HepG2 (cell line): ENCODE measurements around the gene SYT9. TPM values are rescaled to one million over a fixed set of nuclear protein-coding genes. Genes with fewer than 3 reads are reported as not detected.

Experiments used
- ATAC-seq: fragments of 200-7000 bp; cut with Tn5 transposase; 3 replicates; pipeline ENCODE4 v1.9.1; 2020; ENCODE audit warnings: mild to moderate bottlenecking, moderate library complexity
- BruUV-seq: library from RNA; stranded (reverse); fragments of 400-500 nt; replicated peaks from 2 replicates; lab custom pipeline; 2021; lab: Mats Ljungman, UMichigan
- CTCF ChIA-PET: fragments of 300-600 bp; formaldehyde crosslinking; extraction: SDS; loops from one replicate; lab custom pipeline; 2021; ENCODE audit warnings: low total read pairs, inconsistent platforms, low intra/inter-chr PET ratio; lab: Yijun Ruan, JAX
- POLR2A ChIA-PET: fragments of 350-600 bp; sonication (Branson Sonifier 250); formaldehyde crosslinking; loops from one replicate; lab custom pipeline; 2020; ENCODE audit warnings: antibody characterized with exemption, inconsistent platforms; lab: Yijun Ruan, JAX
- DNase-seq: peaks from one replicate; pipeline ENCODE4 v3.0.0-alpha.2; 2015; ENCODE audit warnings: low spot score
- FAIRE-seq: peaks from 3 replicates; lab custom pipeline; 2011; peaks lifted over from hg19 to GRCh38; lab: Jason Lieb, UNC
- H2AFZ ChIP-seq: one replicate; pipeline ENCODE4 v1.6.1; 2011; ENCODE audit warnings: low read length, inconsistent platforms
- H3K27ac ChIP-seq: fragments of 300-600 bp; 3 replicates; pipeline ENCODE4 v1.8.0; 2011; ENCODE audit warnings: mixed run types, mild to moderate bottlenecking, mixed read lengths, low read length, inconsistent platforms; ENCODE audit not compliant: insufficient read depth; ENCODE audit errors: extremely low read length
- H3K27me3 ChIP-seq, 2 experiments: fragments of 200-600 bp in 1 of 2; 2 replicates in 1 of 2; 3 replicates in 1 of 2; pipeline versions ENCODE4 v1.6.0 to v1.8.0; 2011; ENCODE audit warnings: low read length in 2 of 2, mild to moderate bottlenecking in 2 of 2, moderate library complexity in 2 of 2, inconsistent platforms in 1 of 2; ENCODE audit not compliant: insufficient read depth in 2 of 2, control insufficient read depth in 1 of 2
- H3K36me3 ChIP-seq, 2 experiments: fragments of 200-600 bp in 1 of 2; replicated peaks in 1 of 2; 2 replicates in 1 of 2; 3 replicates in 1 of 2; pipeline versions ENCODE4 v1.5.1 to v1.8.0; 2011; ENCODE audit warnings: low read length in 2 of 2, inconsistent platforms in 1 of 2; ENCODE audit not compliant: insufficient read depth in 2 of 2, control insufficient read depth in 1 of 2
- H3K4me1 ChIP-seq: 2 replicates; pipeline ENCODE4 v1.5.1; 2012; ENCODE audit warnings: low read length, inconsistent platforms; ENCODE audit not compliant: insufficient read depth
- H3K4me2 ChIP-seq: 2 replicates; pipeline ENCODE4 v1.6.0; 2011; ENCODE audit warnings: low read depth, low read length, inconsistent platforms
- H3K4me3 ChIP-seq, 3 experiments: fragments of 200-600 bp in 1 of 3; sonication (generic), shearing (Covaris generic) in 1 of 3; replicated peaks in 1 of 3; 2 replicates each; pipeline ENCODE4 v1.5.1; 2011 to 2016; ENCODE audit warnings: low read length in 3 of 3, inconsistent platforms in 2 of 3, low read depth in 2 of 3, mild to moderate bottlenecking in 2 of 3, control low read depth in 1 of 3, mixed read lengths in 1 of 3; ENCODE audit not compliant: insufficient read depth in 1 of 3
- H3K79me2 ChIP-seq: one replicate; pipeline ENCODE4 v1.6.1; 2011; ENCODE audit warnings: low read length, inconsistent platforms; ENCODE audit not compliant: insufficient read depth
- H3K9ac ChIP-seq: 2 replicates; pipeline ENCODE4 v1.6.0; 2011; ENCODE audit warnings: mild to moderate bottlenecking, low read depth, low read length, inconsistent platforms; ENCODE audit not compliant: insufficient read depth
- H3K9me3 ChIP-seq: 2 replicates; pipeline ENCODE4 v1.5.1; 2012; ENCODE audit warnings: mild to moderate bottlenecking, low read length
- H4K20me1 ChIP-seq: 2 replicates; pipeline ENCODE4 v1.6.0; 2011; ENCODE audit warnings: inconsistent platforms, mild to moderate bottlenecking, low read length, moderate library complexity; ENCODE audit not compliant: insufficient read depth
- CBX1 ChIP-seq: IDR thresholded peaks from one replicate; pipeline ENCODE4 v1.6.1; 2016; ENCODE audit warnings: antibody characterized with exemption, low read depth
- CHD2 ChIP-seq: IDR thresholded peaks from 2 replicates; pipeline ENCODE4 v1.6.1; 2011; ENCODE audit warnings: low read depth, low read length, improper control_type of control experiment
- MYNN ChIP-seq: sonication (generic); formaldehyde crosslinking; IDR thresholded peaks from 2 replicates; pipeline ENCODE4 v1.4.0; 2020; ENCODE audit warnings: mild to moderate bottlenecking, low read depth, missing genetic modification reagents
- SMYD3 ChIP-seq: sonication (generic); formaldehyde crosslinking; IDR thresholded peaks from 2 replicates; pipeline ENCODE4 v1.8.1; 2023; ENCODE audit warnings: mild to moderate bottlenecking, missing genetic modification reagents
- ZBTB7B ChIP-seq: sonication (generic); formaldehyde crosslinking; IDR thresholded peaks from 2 replicates; pipeline ENCODE4 v1.4.0; 2020; ENCODE audit warnings: missing genetic modification reagents
- WGBS: methylation state at CpG from one replicate; pipeline ENCODE4 v1.1.6; 2017; ENCODE audit warnings: low lambda C conversion rate; 5-methylcytosine and 5-hydroxymethylcytosine counted together
- in situ Hi-C: cut with HindIII; loops from 2 replicates; pipeline ENCODE4 v1.10.0; 2017; ENCODE audit warnings: low pct_unique_long_range_greater_than_20kb; ENCODE audit not compliant: extremely low pct_ligation_motif_present
- intact Hi-C: fragments of 100-400 bp; cut with micrococcal nuclease; formaldehyde crosslinking; loops from one replicate; pipeline ENCODE4 v1.10.0; 2022; ENCODE audit not compliant: unreplicated experiment
- polyA plus RNA-seq, 8 experiments: library from polyadenylated mRNA; depleted of rRNA in 3 of 8; stranded (reverse) in 7 of 8; unstranded in 1 of 8; fragments of >200 nt; fragmentation: Illumina TruSeq in 4 of 8; extraction: Trizol in 4 of 8; gene quantifications; 2 replicates each; pipeline versions ENCODE4 v1.2.1 to v1.2.3, GENCODE V29; 2011 to 2016; ENCODE audit warnings: low read depth in 4 of 8, missing spikeins in 1 of 8, mixed read lengths in 1 of 8; ENCODE audit not compliant: insufficient read depth in 1 of 8
- total RNA-seq, 5 experiments: library from RNA; depleted of rRNA; stranded (reverse); fragments of >200 nt; fragmentation: Illumina TruSeq; extraction: Trizol; gene quantifications; 2 replicates each; pipeline ENCODE4 v1.2.3, GENCODE V29; 2016; ENCODE audit warnings: low read depth in 1 of 5
- TF ChIP-seq, protein P1 (sequence below): sonication (generic); formaldehyde crosslinking; IDR thresholded peaks from 2 replicates; pipeline ENCODE4 v1.4.0; 2020; ENCODE audit warnings: low read depth, mild to moderate bottlenecking, missing genetic modification reagents

SYT9 gene
- total and polyA plus RNA-seq, 2 of the 13 experiments (the other 11 are each of a cell fraction or from before 2014, with no cell fraction given), result not detected

DNA sequence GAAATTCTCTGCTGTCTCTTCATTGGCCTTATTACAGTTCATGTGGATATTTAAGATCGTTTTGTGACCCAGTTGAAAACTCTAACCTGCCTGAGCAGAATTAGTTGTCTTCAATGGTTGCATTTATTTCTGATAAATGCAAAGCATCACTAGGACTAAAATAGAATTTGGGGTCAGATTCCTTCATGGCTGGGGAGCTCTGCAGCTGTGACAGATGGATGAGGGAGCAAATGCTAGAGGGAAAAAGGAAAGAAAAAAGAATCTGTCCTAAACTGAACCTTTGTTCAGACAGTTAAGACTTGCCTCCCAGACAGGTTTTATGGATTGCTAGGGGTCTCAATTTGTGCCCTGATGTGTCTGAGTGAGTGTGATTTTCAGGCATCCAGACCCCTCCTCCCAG, 113.0 kb downstream of the SYT9 start:
- Histone ChIP-seq H2AFZ (no peak overlapping the region), H3K9ac (no peak overlapping the region), H3K4me1 (no peaks in the 10 kb centered on the region), H3K36me3 (no peaks in the 10 kb centered on the region), H3K27me3 (no peaks in the 10 kb centered on the region; a peak in 2 of 5 replicates), H4K20me1 (no peaks in the 10 kb centered on the region), H3K9me3 (no peaks in the 10 kb centered on the region), H3K4me3 (no peak overlapping the region), H3K79me2 (no peaks in the 10 kb centered on the region), H3K4me2 (no peak overlapping the region), H3K27ac (no peak overlapping the region)
- CTCF ChIA-PET, result no interaction called here
- FAIRE-seq (no peak), DNase-seq (no peak), ATAC-seq (no peak)
- WGBS, result 4% methylated on average over 1 of the region's 1 CpG
- BruUV-seq, result no TSS peak
- POLR2A ChIA-PET, result no interaction called here
- no peak for TF ChIP-seq CHD2
- TF ChIP-seq, protein P1, sequence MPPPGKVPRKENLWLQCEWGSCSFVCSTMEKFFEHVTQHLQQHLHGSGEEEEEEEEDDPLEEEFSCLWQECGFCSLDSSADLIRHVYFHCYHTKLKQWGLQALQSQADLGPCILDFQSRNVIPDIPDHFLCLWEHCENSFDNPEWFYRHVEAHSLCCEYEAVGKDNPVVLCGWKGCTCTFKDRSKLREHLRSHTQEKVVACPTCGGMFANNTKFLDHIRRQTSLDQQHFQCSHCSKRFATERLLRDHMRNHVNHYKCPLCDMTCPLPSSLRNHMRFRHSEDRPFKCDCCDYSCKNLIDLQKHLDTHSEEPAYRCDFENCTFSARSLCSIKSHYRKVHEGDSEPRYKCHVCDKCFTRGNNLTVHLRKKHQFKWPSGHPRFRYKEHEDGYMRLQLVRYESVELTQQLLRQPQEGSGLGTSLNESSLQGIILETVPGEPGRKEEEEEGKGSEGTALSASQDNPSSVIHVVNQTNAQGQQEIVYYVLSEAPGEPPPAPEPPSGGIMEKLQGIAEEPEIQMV (CRISPR knock-in tag), result no peak
- TF ChIP-seq MYNN, result no peak
- in situ Hi-C loops (loop anchor here (25.0 kb wide), 1 partner anchor 323 kb away; no protein-coding TSS in a partner anchor), intact Hi-C loops (no loop called here)

DNA sequence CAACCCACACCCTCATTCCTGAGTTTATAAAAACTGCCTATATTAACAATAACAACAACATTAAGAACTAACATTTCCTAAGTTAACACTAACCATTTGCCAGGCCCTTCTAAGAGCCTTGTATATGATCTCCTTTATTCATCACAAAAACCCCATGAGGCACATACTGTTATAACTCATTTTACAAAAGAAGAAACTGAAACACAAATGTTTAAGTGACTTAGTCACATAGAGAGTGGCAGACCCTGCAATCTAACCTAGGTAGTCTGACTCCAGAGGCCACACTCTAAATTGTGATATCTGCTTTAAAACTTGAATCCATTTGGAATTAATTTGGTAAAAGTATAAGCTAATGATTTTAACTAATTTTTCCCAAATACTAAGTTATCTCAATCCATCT, 116.1 kb downstream of the SYT9 start:
- CTCF ChIA-PET, result no interaction called here
- H3K9me3 ChIP-seq, result no peaks in the 10 kb centered on the region
- POLR2A ChIA-PET, result no interaction called here
- no peak overlapping the region for H3K9ac ChIP-seq
- H3K4me3 ChIP-seq, result no peak overlapping the region
- in situ Hi-C loops, result loop anchor here (25.0 kb wide), 1 partner anchor 319 kb away; no protein-coding TSS in a partner anchor
- intact Hi-C loops, result no loop called here
- H3K4me2 ChIP-seq, result no peak overlapping the region
- BruUV-seq, result no TSS peak
- H3K79me2 ChIP-seq, result no peaks in the 10 kb centered on the region
- H3K36me3 ChIP-seq, result no peaks in the 10 kb centered on the region
- H3K27ac ChIP-seq, result no peak overlapping the region
- no peaks in the 10 kb centered on the region; a peak in 2 of 5 replicates for H3K27me3 ChIP-seq
- no peak overlapping the region for H2AFZ ChIP-seq
- no peak for DNase-seq
- H3K4me1 ChIP-seq, result no peaks in the 10 kb centered on the region
- no peaks in the 10 kb centered on the region for H4K20me1 ChIP-seq
- ATAC-seq, result no peak
- FAIRE-seq, result no peak
- no peak for TF ChIP-seq CBX1
- TF ChIP-seq ZBTB7B, result no peak
- no peak for TF ChIP-seq SMYD3 (CRISPR knock-in tag)
